Measurements from ENCODE around the gene MACF1.

- TF ChIP-seq, protein P1, sequence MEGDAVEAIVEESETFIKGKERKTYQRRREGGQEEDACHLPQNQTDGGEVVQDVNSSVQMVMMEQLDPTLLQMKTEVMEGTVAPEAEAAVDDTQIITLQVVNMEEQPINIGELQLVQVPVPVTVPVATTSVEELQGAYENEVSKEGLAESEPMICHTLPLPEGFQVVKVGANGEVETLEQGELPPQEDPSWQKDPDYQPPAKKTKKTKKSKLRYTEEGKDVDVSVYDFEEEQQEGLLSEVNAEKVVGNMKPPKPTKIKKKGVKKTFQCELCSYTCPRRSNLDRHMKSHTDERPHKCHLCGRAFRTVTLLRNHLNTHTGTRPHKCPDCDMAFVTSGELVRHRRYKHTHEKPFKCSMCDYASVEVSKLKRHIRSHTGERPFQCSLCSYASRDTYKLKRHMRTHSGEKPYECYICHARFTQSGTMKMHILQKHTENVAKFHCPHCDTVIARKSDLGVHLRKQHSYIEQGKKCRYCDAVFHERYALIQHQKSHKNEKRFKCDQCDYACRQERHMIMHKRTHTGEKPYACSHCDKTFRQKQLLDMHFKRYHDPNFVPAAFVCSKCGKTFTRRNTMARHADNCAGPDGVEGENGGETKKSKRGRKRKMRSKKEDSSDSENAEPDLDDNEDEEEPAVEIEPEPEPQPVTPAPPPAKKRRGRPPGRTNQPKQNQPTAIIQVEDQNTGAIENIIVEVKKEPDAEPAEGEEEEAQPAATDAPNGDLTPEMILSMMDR (IDR thresholded peaks at IDR 0.05) = no peak
- TF ChIP-seq EZH2 (IDR thresholded peaks at IDR 0.05) (no peak), EZH2phosphoT487 (IDR thresholded peaks at IDR 0.05) (no peak)
Measured at GRCh38 chr1:39158327-39159086, 46.0 kb upstream of the MACF1 start.

All from neural progenitor cell (in vitro differentiated cells).